ACC112 (cell line): ENCODE results near the gene CAPN1.

ENCODE experiments used
- H2AFZ ChIP-seq: fragments of 200-600 bp; sonication (generic); one replicate; pipeline ENCODE4 v1.6.0; 2017; ENCODE audit warnings: antibody characterized with exemption, low read length; ENCODE audit not compliant: unreplicated experiment
- H3K27ac ChIP-seq: fragments of 200-600 bp; sonication (generic); 2 replicates; pipeline ENCODE4 v1.5.1; 2014; ENCODE audit warnings: low read depth, mild to moderate bottlenecking, antibody characterized with exemption, low read length, moderate library complexity
- H3K27me3 ChIP-seq: fragments of 200-600 bp; sonication (generic); 2 replicates; pipeline ENCODE4 v1.6.1; 2014; ENCODE audit warnings: mild to moderate bottlenecking, antibody characterized with exemption, low read length, moderate library complexity, mixed read lengths; ENCODE audit not compliant: insufficient read depth
- H3K36me3 ChIP-seq: fragments of 200-600 bp; sonication (generic); 2 replicates; pipeline ENCODE4 v1.6.1; 2016; ENCODE audit warnings: mild to moderate bottlenecking, antibody characterized with exemption, low read length, moderate library complexity, mixed read lengths; ENCODE audit not compliant: insufficient read depth
- H3K4me1 ChIP-seq: fragments of 200-600 bp; sonication (generic); one replicate; pipeline ENCODE4 v1.6.1; 2016; ENCODE audit warnings: low read length, mixed read lengths; ENCODE audit not compliant: insufficient read depth, unreplicated experiment, control insufficient read depth
- H3K4me3 ChIP-seq: fragments of 200-600 bp; sonication (generic); 2 replicates; pipeline ENCODE4 v1.5.1; 2014; ENCODE audit warnings: mild to moderate bottlenecking, low read depth, low read length
- H3K79me2 ChIP-seq: fragments of 200-600 bp; sonication (generic); one replicate; pipeline ENCODE4 v1.6.0; 2016; ENCODE audit warnings: low read length; ENCODE audit not compliant: control insufficient read depth, unreplicated experiment, insufficient read depth

The CAPN1 gene

GRCh38 chr11:65181569-65182257 lies at the start of gene CAPN1:
Gene CAPN1, plus strand, starts transcription at chr11:65181928. Its CDS starts 774 bp downstream, at chr11:65182702.
- peaks cover 9% of the 10 kb centered on the region for H3K4me1 ChIP-seq
- peak within 1 kb of the TSS; percentile 76 for H2AFZ ChIP-seq
- peaks cover 33% of the 10 kb centered on the region for H3K79me2 ChIP-seq

GRCh38 chr11:65132238-65132987 lies 49.3 kb upstream of the CAPN1 start:
- Histone ChIP-seq H3K79me2 (peaks cover 29% of the 10 kb centered on the region), H2AFZ (no peak overlapping the region), H3K27me3 (no peaks in the 10 kb centered on the region), H3K36me3 (peaks cover 3% of the 10 kb centered on the region; the same call in 1 of the 2 replicates), H3K4me1 (peaks cover 6% of the 10 kb centered on the region), H3K4me3 (peak overlapping the region; percentile 85; the same call in 1 of the 2 replicates), H3K27ac (no peak overlapping the region)

More at GRCh38 chr11:65181569-65182257, at the start of gene CAPN1:
- Histone ChIP-seq H3K27me3 (no peaks in the 10 kb centered on the region), H3K36me3 (peaks cover 2% of the 10 kb centered on the region; the same call in 1 of the 2 replicates), H3K27ac (no peak within 1 kb of the TSS), H3K4me3 (peak within 1 kb of the TSS; percentile 91)

GRCh38 chr11:65132988-65133700 lies 48.6 kb upstream of the CAPN1 start:
- no peak overlapping the region for H3K27ac ChIP-seq
- no peaks in the 10 kb centered on the region for H3K27me3 ChIP-seq
- H3K79me2 ChIP-seq, result peaks cover 29% of the 10 kb centered on the region
- H3K4me1 ChIP-seq, result peaks cover 6% of the 10 kb centered on the region
- no peak overlapping the region for H2AFZ ChIP-seq
- H3K36me3 ChIP-seq, result peaks cover 3% of the 10 kb centered on the region; the same call in 1 of the 2 replicates
- peak overlapping the region; percentile 85 for H3K4me3 ChIP-seq

- Histone ChIP-seq H3K27ac (peak overlapping the region; percentile 93; the same call in 1 of the 2 replicates), H3K36me3 (peaks cover 3% of the 10 kb centered on the region; the same call in 1 of the 2 replicates), H3K4me1 (peaks cover 6% of the 10 kb centered on the region), H3K27me3 (no peaks in the 10 kb centered on the region), H2AFZ (no peak overlapping the region), H3K79me2 (peaks cover 29% of the 10 kb centered on the region), H3K4me3 (peak overlapping the region; percentile 85)
Observed at GRCh38 chr11:65133724-65134123, 48.0 kb upstream of the CAPN1 start.

- H3K27ac ChIP-seq, result peak within 1 kb of the TSS; percentile 93
- peaks cover 3% of the 10 kb centered on the region; the same call in 1 of the 2 replicates for H3K36me3 ChIP-seq
- H3K27me3 ChIP-seq, result no peaks in the 10 kb centered on the region
- H3K4me1 ChIP-seq, result peaks cover 6% of the 10 kb centered on the region
- peak within 1 kb of the TSS; percentile 85 for H3K4me3 ChIP-seq
- H3K79me2 ChIP-seq, result peaks cover 29% of the 10 kb centered on the region
- peak within 1 kb of the TSS; percentile 46 for H2AFZ ChIP-seq
Observed at GRCh38 chr11:65134240-65134951, 47.3 kb upstream of the CAPN1 start, which contains the start of gene SYVN1. Gene SYVN1, minus strand, starts transcription at chr11:65134519. Its CDS starts 918 bp downstream, at chr11:65133601.

- H3K79me2 ChIP-seq, result peaks cover 29% of the 10 kb centered on the region
- H3K27ac ChIP-seq, result peak overlapping the region; percentile 93
- peaks cover 6% of the 10 kb centered on the region for H3K4me1 ChIP-seq
- no peaks in the 10 kb centered on the region for H3K27me3 ChIP-seq
- H3K4me3 ChIP-seq, result peak overlapping the region; percentile 85
- H2AFZ ChIP-seq, result peak overlapping the region; percentile 46
- peaks cover 3% of the 10 kb centered on the region; the same call in 1 of the 2 replicates for H3K36me3 ChIP-seq
Observed at GRCh38 chr11:65134952-65135632, 46.6 kb upstream of the CAPN1 start.

- H3K36me3 ChIP-seq, result peaks cover 3% of the 10 kb centered on the region; the same call in 1 of the 2 replicates
- peaks cover 6% of the 10 kb centered on the region for H3K4me1 ChIP-seq
- no peak overlapping the region for H2AFZ ChIP-seq
- H3K27me3 ChIP-seq, result 0 out of 2 replicates have a peak, but pooled peaks cover 1% of the 10 kb centered on the region
- H3K27ac ChIP-seq, result no peak overlapping the region
- peak overlapping the region; percentile 85 for H3K4me3 ChIP-seq
- H3K79me2 ChIP-seq, result peaks cover 29% of the 10 kb centered on the region
Observed at GRCh38 chr11:65135633-65136145, 46.0 kb upstream of the CAPN1 start.

GRCh38 chr11:65136515-65137096 lies 45.1 kb upstream of the CAPN1 start:
- Histone ChIP-seq H3K4me1 (peaks cover 6% of the 10 kb centered on the region), H3K27ac (no peak overlapping the region), H3K27me3 (peaks cover 9% of the 10 kb centered on the region; the same call in 1 of the 2 replicates), H3K4me3 (no peak overlapping the region), H2AFZ (no peak overlapping the region), H3K79me2 (peaks cover 27% of the 10 kb centered on the region), H3K36me3 (no peaks in the 10 kb centered on the region; the same call in 1 of the 2 replicates)

- Histone ChIP-seq H3K79me2 (no peaks in the 10 kb centered on the region), H2AFZ (no peak overlapping the region), H3K4me3 (no peak overlapping the region), H3K27me3 (peaks cover 9% of the 10 kb centered on the region; the same call in 1 of the 2 replicates), H3K27ac (no peak overlapping the region), H3K4me1 (no peaks in the 10 kb centered on the region), H3K36me3 (no peaks in the 10 kb centered on the region)
Observed at GRCh38 chr11:65141896-65142494, 39.7 kb upstream of the CAPN1 start.
